Stimulated activated CD4-positive, alpha-beta T cell treated with anti-CD3 and anti-CD28 coated beads, TNF-alpha, amount 100 ng/mL, for 24 hours (primary cell): Measurements from ENCODE around the gene ZNF500.

Source experiments
- DNase-seq, 3 experiments: peaks; one replicate each; pipeline ENCODE4 v3.0.0-alpha.2; 2020; ENCODE audit warnings: low read depth in 3 of 3

The ZNF500 gene

GRCh38 chr16:4772351-4772750 is 5.4 kb upstream of the ZNF500 start:
- DNase-seq = no peak

GRCh38 chr16:4771646-4772045 is 4.7 kb upstream of the ZNF500 start:
- DNase-seq = no peak

- no peak for DNase-seq
These were observed 2.3 kb upstream of the ZNF500 start for GRCh38 chr16:4769306-4769638.

- DNase-seq = peak; percentile 76 to 96 (median 81)
These were observed 1.8 kb upstream of the ZNF500 start for GRCh38 chr16:4768549-4769305.

GRCh38 chr16:4767872-4768548 is 1.0 kb upstream of the ZNF500 start:
- DNase-seq = no peak

GRCh38 chr16:4765511-4766474 is 1.2 kb downstream of the ZNF500 start:
- no peak for DNase-seq

GRCh38 chr16:4763791-4764190 is 3.2 kb downstream of the ZNF500 start:
- no peak for DNase-seq

GRCh38 chr16:4762205-4762604 is 4.8 kb downstream of the ZNF500 start:
- DNase-seq = no peak

GRCh38 chr16:4760221-4760910 is 6.6 kb downstream of the ZNF500 start:
- DNase-seq = no peak

GRCh38 chr16:4755687-4756086 is 11.3 kb downstream of the ZNF500 start:
- no peak for DNase-seq

GRCh38 chr16:4754865-4755264 is 12.1 kb downstream of the ZNF500 start:
- no peak for DNase-seq

GRCh38 chr16:4753227-4753626 is 13.7 kb downstream of the ZNF500 start:
- no peak for DNase-seq

GRCh38 chr16:4752351-4753100 is 14.4 kb downstream of the ZNF500 start:
- DNase-seq = no peak

- DNase-seq = no peak
These were observed 16.1 kb downstream of the ZNF500 start for GRCh38 chr16:4750896-4751295.

GRCh38 chr16:4749700-4750257 is 17.2 kb downstream of the ZNF500 start:
- DNase-seq = no peak

GRCh38 chr16:4748682-4749411 is 18.1 kb downstream of the ZNF500 start:
- DNase-seq = no peak

- no peak for DNase-seq
These were observed 18.9 kb downstream of the ZNF500 start for GRCh38 chr16:4747906-4748681.

GRCh38 chr16:4746991-4747574 is 19.9 kb downstream of the ZNF500 start:
- no peak for DNase-seq

- no peak for DNase-seq
These were observed 20.7 kb downstream of the ZNF500 start for GRCh38 chr16:4746215-4746614.
